Measurements from ENCODE around the gene FMN1.
A peak's percentile ranks its signal among the peaks of the same experiment; 100 is the strongest.

The FMN1 gene

DNA sequence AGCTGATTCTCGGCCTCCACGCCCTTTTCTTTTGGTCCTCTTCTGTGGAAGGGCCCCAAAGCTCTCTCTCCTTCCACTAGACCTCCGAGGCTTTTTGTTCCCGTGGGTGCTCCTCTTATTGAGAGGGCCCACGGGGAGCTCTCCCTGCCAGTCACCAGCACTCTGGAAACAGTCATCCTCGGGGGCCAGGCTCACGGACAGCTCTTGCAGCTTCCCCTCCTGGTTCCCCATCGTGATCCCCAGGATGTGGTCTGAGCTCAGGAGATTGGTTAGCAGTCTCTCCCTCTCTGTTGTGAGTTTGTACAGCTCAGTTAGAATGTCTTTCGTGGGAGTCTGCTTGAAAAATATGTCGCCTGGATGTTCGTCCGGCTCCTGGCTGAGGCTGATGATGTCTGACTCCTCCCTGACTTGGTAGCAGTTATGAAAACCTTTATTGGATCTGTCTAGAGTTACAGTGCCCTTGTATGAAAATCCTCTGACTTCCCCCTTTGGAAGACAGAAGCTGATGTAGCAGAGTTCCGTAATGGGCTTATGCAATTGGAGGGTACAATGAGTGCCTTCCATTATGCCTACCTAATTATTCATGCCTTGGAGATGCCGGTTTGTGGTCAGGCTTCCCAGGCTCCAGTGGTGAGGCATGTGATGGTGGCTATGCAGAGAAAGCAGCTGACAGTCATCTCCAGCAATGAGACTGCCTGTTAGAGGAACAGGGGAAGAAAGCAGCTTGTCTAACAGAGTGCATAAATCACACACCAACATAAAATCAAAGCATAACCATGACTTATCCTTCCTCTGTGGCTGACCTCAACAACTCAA lies 40.0 kb downstream of the FMN1 start:
- DNase-seq (ENCODE audit: low spot score), result no peak

DNA sequence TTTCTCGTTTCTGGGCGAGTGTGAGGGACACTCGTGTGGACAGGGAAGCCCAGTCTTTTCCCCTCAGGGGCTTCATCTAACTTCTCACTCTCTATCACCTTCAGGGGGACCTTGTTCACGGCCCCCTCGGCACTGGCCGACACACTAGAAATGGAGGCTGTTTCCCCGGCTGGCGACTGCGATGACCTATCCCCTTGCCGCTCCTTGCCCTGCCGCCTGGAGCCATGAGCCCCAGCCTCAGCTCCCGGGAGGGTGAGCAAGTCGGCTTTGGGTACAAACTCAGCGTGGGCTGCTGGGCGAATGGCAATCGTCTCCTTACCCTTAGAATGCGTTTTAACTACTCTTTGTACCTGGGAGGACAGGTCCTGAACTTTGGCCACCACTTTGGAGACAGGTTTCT lies 41.0 kb downstream of the FMN1 start:
- DNase-seq (ENCODE audit: low spot score), result no peak

DNA sequence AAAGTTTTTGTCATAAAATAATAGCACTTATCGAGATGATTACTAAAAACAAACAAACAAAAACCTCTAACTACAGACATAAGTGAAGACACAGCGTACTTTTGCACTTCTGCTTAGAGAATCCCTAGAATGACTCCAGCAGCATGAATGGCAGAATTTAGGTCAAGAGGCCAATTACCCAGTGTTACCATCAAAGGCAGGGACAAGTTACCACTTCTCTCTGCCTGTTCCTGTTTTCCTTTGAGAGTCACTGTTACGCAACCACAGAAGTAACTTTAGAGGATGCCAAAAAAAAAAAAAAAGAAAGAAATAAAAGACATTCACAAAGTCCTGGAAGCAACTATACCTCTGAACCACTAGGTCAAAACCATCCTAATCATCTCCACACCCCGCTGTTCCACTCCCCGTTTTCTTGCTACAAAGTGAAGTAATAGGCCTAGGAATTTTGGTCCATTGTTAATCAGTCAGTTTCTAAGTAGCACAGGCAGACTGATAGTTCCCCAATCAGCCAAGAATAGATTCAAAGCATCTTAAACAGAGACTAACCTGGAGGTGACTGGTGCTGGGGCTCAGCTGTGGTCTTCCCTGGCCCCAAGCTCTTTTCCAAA lies 41.9 kb downstream of the FMN1 start:
- DNase-seq (ENCODE audit: low spot score), result no peak

DNA sequence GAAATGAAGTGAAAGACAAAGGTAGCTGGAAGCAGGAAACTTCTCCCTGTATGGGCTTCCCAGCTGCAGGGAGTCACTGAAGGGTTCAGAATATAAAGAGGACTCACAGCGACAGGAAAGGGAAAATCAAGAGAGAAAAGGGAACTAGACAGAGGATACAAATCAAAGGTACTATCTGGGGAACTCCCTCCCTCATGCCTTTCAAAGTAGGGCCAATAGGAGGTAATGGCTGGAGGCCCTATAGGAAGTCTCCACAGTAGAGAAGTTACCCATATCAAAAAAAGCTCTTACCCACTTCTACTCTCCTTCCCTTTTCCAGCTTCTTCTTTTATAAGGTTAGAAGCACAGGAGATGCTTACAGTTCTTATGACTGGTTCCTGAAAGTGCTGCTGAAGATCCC lies 43.5 kb downstream of the FMN1 start:
- no peak for DNase-seq (ENCODE audit: low spot score)

DNA sequence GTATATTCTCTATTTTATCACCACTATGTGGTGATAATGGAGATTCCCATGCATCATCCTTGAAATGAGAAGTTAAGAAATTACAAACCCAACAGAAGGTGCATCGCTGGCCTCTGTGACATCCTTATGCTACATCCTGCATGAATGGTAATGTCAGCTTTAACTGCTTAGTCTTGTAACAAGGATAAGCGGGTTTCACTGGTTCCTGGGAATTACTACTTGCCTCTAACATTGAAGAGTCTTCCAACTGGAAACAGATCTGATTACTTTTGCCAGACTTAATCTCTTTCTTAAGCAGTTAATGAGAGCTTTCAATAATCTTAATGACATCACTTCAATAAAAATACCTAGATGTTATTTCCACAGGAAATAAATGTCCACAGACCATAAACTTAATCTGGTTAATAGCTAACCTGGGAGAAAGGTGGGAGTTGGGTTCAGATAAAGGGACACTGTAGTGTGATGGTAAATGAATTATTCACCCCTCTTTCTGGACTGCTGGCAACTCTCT lies 44.0 kb downstream of the FMN1 start:
- DNase-seq (ENCODE audit: low spot score), result no peak

DNA sequence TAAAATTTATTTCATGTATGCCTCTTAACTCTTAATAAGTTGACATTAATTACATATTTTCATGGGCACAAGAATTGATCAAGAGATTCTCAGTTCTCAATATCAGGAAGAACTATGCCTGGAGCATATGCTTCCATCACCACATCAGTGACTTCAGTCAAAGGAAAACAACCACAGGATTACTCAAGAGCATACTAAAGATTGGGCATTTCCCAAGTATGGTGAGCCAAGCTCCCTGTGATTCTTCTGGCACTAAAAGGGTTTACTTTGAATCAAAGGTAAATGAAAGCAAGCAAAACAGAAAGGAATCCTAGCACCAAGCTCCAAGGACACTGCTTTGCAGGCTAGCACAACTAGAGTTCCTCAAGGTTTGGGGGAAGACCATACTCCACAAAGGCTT lies 44.6 kb downstream of the FMN1 start:
- DNase-seq (ENCODE audit: low spot score), result no peak

DNA sequence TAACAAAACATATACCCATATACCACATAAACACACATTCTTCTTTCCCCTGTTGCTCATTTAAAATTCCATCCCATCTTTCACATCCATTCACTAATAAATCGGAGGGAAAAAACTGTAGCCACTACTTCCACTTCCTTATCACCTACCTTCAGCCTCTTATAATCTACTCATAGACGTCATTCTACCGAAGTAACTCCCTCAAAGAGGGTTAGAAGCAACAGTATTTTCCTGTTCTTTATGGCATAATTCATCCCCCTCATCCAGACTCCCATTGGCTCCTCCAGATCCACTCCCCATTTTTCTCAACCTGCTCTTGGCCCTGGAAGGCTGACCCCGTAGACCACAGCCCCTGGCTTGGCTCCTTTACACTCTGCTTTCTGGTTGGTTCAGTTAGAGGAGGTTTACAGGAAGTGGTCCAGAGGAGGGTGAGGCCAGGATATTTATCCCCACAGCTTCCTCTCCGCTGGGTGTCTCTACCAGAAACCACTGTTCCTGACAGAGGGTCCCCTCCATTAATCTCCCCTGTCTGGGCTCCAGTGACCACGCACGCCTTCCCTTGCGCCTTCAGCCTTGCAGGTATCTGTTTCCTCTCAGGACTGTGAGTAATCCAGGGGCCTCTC lies 46.3 kb downstream of the FMN1 start:
- DNase-seq (ENCODE audit: low spot score), result no peak

DNA sequence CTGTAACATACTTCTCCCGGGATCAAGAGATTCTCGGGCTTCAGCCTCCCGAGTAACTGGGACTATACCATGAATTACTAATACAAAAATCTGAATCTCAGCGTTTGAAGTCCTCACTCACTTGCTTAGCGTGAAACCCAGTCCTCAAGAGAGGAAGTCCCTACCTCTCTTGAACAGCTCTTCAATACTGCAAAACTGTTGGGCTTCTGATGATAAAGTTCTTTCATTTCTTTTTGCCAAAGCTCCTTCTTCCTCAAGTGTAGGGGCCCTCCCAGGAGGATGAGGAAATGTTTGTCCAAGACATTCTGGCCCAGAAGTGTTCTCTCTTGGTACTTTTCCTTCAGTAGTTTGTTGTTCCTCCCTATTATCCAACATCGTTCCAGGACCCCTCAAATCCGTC lies 48.5 kb downstream of the FMN1 start:
- DNase-seq (ENCODE audit: low spot score), result no peak

DNA sequence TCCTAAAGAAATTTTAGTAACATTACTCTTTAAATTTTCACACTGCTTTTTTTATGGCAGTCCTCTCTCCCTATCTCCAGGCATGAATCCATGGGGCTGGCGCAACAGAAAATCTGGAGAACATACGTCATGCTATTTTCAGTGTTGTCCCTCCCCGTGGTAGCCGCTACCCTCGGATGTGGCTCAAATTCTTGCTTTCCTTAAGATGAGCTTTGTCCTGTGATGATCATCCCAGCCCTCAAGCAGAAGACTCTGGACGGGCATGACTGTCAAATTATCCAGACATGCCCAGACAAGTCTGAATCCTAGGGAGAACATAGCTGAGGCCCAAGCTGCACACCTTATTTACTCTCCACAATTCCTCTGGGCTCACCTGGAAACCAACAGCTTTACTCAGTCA lies 49.1 kb downstream of the FMN1 start:
- no peak for DNase-seq (ENCODE audit: low spot score)

DNA sequence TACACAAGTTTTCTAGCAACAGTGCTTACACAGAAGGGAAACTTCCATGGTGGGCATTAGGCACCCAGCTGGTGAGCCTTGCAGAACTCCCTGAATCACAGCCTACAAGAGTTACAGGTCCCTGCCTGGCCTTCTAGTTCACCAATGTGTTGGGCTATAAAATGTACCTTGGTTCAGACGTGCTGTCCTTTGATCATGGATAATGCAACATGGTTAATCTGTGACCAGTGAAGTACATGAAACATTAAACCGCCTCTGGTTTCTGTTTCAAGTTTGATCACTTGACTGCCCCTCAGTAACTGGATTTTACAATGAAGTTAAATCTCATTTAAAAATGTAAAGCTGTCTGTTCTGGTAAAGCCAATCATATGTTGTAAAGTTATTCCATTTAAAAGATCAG lies 51.8 kb downstream of the FMN1 start:
- no peak for DNase-seq (ENCODE audit: low spot score)

DNA sequence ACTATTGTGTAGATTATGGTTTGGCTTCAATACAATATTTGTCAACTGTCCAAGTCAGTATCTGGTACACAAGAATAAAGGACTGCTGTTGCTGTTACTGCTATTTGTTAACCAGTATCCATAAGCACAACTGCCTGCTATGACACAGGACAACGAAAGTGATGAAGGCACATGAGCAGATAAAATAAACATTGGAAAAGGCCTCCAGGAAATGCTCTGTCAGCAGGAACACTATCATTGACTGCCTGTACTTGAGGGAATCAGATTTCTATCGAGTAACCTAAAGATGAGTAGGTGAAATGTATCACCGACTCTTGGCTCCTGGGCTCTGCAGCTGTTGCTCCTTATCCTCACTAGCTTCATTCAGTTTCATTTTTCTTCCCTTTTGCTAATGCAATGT lies 56.5 kb downstream of the FMN1 start:
- DNase-seq (ENCODE audit: low spot score), result no peak

DNA sequence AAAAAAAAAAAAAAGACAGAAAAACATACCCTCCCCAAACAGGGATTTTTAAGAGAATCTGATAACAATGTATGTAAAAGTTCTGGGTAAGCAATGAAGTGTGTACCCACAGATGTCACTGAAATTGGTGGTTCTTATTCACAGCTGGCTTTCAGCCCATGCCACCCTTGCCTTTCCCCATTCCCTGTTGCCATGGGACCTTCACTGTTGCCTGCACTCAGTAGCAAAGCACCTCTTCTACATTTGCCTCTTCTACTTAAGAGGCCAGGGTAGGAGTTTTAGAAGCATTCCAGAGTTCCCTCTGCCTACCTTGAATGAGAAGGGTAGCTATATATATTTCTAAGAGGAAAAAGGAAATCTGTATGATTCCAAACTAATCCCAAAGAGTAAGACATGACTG lies 57.4 kb downstream of the FMN1 start:
- DNase-seq (ENCODE audit: low spot score), result no peak

DNA sequence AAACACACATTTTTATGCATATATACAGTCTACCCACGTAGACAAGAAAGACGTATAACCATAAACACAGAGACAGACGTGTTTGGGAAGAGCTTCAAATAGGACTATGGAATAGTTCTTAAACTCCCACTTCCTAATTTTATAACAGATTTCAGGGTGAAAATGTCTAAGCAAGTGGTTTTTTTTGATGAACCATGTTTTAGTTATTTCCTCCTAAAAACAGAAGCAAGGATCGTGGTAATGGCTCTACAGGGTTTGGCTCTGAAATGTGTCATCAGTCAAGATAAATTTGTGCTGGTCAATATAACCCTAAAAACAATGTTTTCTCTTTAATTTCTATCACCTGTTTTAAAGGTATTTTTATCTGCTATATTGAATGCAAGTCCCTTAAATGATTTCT lies 58.2 kb downstream of the FMN1 start:
- DNase-seq (ENCODE audit: low spot score), result no peak

DNA sequence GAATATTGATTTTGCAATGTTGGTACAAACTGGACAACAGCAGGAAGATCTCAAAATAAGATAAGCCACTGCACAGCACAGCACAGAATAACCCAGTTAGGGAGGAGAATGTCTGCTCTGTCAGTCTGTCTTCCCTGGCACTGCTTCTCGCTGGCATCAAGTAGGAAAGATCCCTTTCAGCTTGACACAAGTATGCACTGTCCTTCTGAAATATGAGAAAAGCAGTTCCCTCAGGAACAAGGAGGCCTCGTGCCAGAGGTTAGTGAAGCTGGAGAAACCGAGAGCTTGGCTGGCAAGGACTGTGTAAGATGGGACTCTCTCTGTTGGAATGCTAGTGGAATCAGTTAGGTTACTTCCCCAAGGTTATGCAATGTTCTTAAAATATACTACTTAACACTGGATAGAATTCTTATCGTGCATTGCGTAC lies 59.1 kb downstream of the FMN1 start:
- DNase-seq (ENCODE audit: low spot score), result no peak

DNA sequence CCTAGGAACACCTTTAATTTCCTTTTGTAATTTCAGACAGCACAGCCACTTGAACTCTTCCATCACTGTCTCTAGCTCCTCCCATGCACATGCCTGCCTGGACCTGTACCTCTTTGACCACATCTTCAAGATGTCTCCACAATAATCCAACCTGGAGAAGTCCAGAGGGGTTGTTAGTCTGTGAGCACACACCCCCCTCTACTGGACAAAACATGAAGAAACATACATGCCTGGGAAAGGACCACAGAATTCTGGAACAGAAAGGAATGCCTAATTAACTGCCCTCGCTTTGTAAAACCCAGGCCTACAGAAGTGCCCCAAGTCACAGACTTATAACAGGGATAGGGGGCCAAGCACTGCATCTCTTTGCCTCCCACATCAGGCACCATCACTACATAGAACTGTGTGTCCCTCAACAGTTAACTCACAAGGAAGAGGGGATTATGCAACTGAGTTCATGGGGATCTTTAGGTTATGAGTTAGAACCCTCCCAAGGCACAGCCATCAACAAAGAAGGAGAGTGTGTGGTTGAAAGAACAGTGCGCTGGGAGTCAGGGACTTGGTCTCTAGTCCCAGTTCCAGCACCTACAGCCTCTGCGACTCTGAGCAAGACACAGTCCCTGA lies 61.7 kb downstream of the FMN1 start:
- peak; percentile 74 for DNase-seq (ENCODE audit: low spot score)

DNA sequence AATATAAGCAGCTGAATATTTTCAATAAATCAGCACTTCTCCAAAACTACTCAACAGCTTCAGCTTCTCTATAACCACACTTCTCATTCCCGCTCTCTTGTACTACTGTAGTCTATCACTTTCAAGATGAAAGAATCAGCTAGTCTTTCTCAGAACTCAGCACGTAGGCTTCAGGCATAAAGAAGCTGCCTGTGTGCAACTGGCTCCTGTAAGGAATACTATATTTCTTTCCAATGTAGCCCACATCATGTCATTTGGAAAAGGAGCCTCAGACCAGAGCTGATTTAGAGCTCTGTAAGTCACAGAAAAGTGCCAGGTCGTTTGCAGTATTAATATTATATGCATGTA lies 62.3 kb downstream of the FMN1 start:
- no peak for DNase-seq (ENCODE audit: low spot score)

DNA sequence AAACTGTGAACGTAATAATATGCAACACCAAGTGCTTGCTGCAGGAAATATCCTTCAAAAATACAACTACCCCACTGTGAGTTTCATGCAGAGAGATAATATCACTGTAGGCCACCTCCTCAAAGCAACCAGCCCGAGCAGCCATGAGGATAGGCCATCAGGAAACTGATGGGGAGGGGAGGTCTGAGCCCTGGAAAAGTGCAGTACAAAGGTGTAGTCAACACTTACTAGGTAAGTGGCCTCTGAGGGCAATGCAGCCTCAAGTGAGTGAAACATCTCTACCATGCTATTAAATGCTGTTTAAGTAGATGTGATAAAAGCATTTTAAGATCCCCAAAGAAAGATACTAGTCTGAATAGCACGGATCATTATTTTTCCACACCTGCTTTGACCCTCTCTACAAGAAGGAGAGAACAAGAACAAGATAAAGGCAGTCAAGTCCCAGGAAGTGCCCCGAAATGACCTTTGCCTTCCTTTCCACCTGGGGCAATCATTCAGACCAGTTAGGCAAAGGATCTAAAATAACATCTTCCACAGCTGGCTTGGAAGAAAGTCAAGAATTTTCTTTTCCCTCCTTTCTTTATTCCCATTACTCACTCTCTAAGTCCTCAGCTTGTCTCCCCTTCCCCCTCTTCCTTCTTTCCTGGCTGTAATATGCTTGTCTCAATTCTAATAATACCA lies 62.8 kb downstream of the FMN1 start:
- no peak for DNase-seq (ENCODE audit: low spot score)

DNA sequence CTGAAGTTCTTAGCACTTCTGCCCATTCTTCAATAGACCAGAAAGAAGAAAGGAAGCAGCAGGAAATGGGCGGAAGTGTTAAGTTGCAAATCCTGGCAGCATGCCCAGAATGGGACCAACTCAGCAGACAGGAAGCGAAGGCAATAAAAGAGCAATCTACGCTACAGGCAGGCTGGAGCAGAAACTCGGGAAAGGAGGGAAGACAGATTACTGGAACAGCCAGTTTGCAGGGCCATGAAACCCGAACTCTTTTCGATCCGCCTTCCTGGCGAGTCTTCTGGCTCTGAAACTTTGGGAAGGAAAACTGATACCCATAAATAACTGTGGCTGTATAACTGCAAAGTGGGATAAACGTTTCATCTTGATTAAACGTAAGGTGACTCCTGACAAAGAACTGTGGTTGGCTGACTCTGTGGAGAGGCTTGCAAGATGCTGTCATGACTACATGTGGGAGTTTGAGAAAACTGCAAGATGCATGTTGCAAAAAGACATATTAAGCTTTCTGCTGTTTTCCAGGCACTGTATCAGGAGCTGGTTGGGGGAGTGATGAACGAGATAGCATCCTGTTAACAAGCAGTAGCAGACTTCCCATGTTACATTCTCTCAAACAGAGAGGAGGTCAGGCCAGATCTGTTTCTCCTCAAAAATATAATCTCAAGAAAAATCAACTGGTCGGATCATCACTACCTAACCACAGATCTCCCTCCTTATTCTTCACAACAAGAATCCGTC lies 67.8 kb downstream of the FMN1 start:
- peak; percentile 67 for DNase-seq (ENCODE audit: low spot score)

DNA sequence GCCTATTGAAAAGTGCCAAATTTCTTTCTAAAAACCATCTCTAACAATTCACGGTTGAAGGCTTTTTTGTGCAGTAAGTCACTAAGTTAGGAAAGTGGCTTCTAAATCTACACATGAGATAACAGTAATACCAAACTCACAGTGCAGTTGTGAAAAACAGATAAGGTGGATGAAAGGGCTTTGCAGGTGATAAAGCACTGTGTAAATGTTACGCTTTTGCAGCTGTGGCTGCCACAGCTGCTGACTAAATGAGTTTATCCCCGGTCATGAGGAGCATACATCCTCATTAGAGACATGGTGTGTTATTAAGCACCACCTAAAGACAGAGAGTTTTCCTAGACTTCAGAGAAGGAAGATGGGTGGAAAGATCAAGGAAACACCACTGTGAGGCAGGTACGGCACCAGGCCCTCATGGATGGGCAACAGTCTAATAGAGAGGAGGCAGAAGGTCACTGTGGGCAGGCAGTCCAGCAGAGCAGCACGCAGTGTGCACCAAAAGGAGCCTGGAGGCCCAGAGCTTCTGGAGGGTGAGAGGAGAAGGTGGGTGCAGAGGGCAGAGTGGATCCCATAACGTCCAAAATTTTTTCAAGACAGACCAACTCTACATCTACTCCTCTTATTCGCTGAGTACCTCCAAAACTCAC lies 68.5 kb downstream of the FMN1 start:
- DNase-seq (ENCODE audit: low spot score), result no peak

DNA sequence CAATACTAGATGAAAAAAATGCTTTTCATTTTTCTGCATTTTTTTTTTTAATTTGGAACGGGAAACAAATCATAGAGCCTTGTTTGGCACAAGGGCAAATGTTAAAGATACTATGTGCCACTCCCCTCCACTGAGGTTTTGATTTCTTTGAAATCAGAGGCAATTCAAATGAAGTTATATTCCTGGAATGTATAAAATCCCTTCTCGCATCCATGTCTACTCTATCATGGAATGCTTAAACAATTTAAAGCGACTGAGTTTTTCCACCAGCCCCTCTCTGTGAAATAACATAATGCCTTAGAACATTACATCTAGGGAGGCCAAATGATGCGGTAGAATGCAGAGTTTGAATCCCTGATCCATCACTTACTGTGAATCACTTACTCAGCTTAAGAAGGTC lies 69.7 kb downstream of the FMN1 start:
- DNase-seq (ENCODE audit: low spot score), result no peak

DNA sequence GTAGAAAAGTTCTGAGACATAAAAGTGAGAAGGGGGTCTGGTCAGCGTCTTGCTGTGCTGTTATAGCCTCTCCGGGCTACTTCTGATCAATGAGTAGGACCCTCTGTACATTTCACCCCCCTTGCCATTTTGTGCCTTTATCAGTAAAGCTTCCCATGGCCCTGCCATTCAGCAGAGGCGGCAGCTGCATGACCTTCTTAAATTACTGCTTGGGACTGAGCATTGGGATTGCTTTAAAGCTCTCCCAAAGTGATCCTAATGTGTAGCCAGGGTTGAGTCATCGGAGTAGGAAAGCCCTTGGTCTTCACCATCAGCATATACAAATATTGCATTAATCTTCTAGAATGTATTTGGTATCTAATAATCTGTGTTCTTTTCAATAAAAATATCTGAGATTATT lies 70.2 kb downstream of the FMN1 start:
- no peak for DNase-seq (ENCODE audit: low spot score)
